ENCODE data around the gene ABHD18.

The ABHD18 gene

GRCh38 chr4:128068918-128069317, 103.7 kb downstream of the ABHD18 start:
- no peak for DNase-seq (ENCODE audit: low spot score)

- no peak for DNase-seq (ENCODE audit: low spot score)
These were observed 111.3 kb downstream of the ABHD18 start for GRCh38 chr4:128076464-128076863.

Data from COLO829 (cell line).